HG02884 (cell line): Measurements from ENCODE around the gene OR8G1.
"Not testable (repeated sequence)": the region's sequence is repeated elsewhere in the genome, so short reads cannot be mapped to it uniquely, and the experiment has no call there.

ENCODE experiments used
- ATAC-seq: cut with Tn5 transposase; IDR thresholded peaks from one replicate; pipeline ENCODE4 v1.9.1; 2021; ENCODE audit warnings: mild to moderate bottlenecking, moderate library complexity; ENCODE audit not compliant: unreplicated experiment

Gene OR8G1

GRCh38 chr11:124240621-124241397 is at the start of gene OR8G1:
OR8G1 (plus strand) TSS chr11:124241095; CDS start chr11:124249676, 8,581 bp downstream.
- ATAC-seq: no peak

GRCh38 chr11:124193221-124194010 is 47.5 kb upstream of the OR8G1 start:
- ATAC-seq: no peak

- ATAC-seq: no peak
Measured at GRCh38 chr11:124194293-124195188, 46.4 kb upstream of the OR8G1 start.

- ATAC-seq: peak; percentile 91
Measured at GRCh38 chr11:124195189-124195734, 45.6 kb upstream of the OR8G1 start.

- ATAC-seq: no peak
Measured at GRCh38 chr11:124197999-124198398, 42.9 kb upstream of the OR8G1 start.

GRCh38 chr11:124198897-124199296 is 42.0 kb upstream of the OR8G1 start:
- no peak for ATAC-seq

GRCh38 chr11:124199702-124200101 is 41.2 kb upstream of the OR8G1 start:
- ATAC-seq: no peak

GRCh38 chr11:124200671-124201070 is 40.2 kb upstream of the OR8G1 start:
- no peak for ATAC-seq

- ATAC-seq: no peak
Measured at GRCh38 chr11:124202951-124203350, 37.9 kb upstream of the OR8G1 start.

- ATAC-seq: no peak
Measured at GRCh38 chr11:124204008-124204407, 36.9 kb upstream of the OR8G1 start.

- no peak for ATAC-seq
Measured at GRCh38 chr11:124207102-124207792, 33.6 kb upstream of the OR8G1 start.

GRCh38 chr11:124209824-124210357 is 31.0 kb upstream of the OR8G1 start:
- no peak for ATAC-seq

GRCh38 chr11:124210421-124210820 is 30.5 kb upstream of the OR8G1 start:
- ATAC-seq: no peak

- no peak for ATAC-seq
Measured at GRCh38 chr11:124211321-124211720, 29.6 kb upstream of the OR8G1 start.

GRCh38 chr11:124214027-124214426 is 26.9 kb upstream of the OR8G1 start:
- ATAC-seq: no peak

- ATAC-seq: no peak
Measured at GRCh38 chr11:124219126-124219525, 21.8 kb upstream of the OR8G1 start.

GRCh38 chr11:124222407-124222806 is 18.5 kb upstream of the OR8G1 start:
- ATAC-seq: no peak

GRCh38 chr11:124224618-124225423 is 16.1 kb upstream of the OR8G1 start:
- not testable (repeated sequence) for ATAC-seq

GRCh38 chr11:124225471-124225870 is 15.4 kb upstream of the OR8G1 start:
- no peak for ATAC-seq
